SH-SY5Y (cell line): ENCODE data around the gene ZNF217.

ENCODE experiments used
- GATA2 ChIP-seq: IDR thresholded peaks from 2 replicates; pipeline ENCODE4 v1.6.1; 2011; ENCODE audit warnings: mild to moderate bottlenecking, low read depth, low read length
- GATA3 ChIP-seq: IDR thresholded peaks from 2 replicates; pipeline ENCODE4 v1.6.1; 2011; ENCODE audit warnings: low read depth, mild to moderate bottlenecking, low read length, moderate library complexity

- TF ChIP-seq GATA2 (no peak), GATA3 (no peak)
These were observed 32.9 kb upstream of the ZNF217 start for GRCh38 chr20:53626584-53626983.
